Esophagus squamous epithelium (tissue), 5 donors: ENCODE data around the gene ACR. TPM values are rescaled to one million over a fixed set of nuclear protein-coding genes. Genes with fewer than 3 reads are reported as not detected.

Experiments used
- DNase-seq: peaks from one replicate; lab custom pipeline; 2025; lab: John Stamatoyannopoulos, UW
- H3K27ac ChIP-seq, 4 donors: fragments of 200-600 bp; sonication (generic); one replicate each; pipeline ENCODE4 v1.5.1; 2016 to 2019; ENCODE audit warnings: mild to moderate bottlenecking in 1 of 4
- H3K27me3 ChIP-seq, 4 donors: fragments of 200-600 bp; sonication (generic); 1 replicate in 3 of 4; 2 replicates in 1 of 4; pipeline versions ENCODE4 v1.5.1 to v1.6.0; 2017 to 2021; ENCODE audit warnings: antibody characterized with exemption in 1 of 4
- H3K36me3 ChIP-seq, 3 donors: fragments of 200-600 bp; sonication (generic); one replicate each; pipeline ENCODE4 v1.5.1; 2016 to 2019
- H3K4me1 ChIP-seq, 3 donors: fragments of 200-600 bp; sonication (generic); one replicate each; pipeline ENCODE4 v1.5.1; 2017 to 2019
- H3K4me3 ChIP-seq, 4 donors: fragments of 200-600 bp; sonication (generic); 1 replicate in 3 of 4; 2 replicates in 1 of 4; pipeline ENCODE4 v1.5.1; 2016 to 2019; ENCODE audit warnings: mild to moderate bottlenecking in 2 of 4, moderate library complexity in 1 of 4
- H3K9me3 ChIP-seq, 3 donors: fragments of 200-600 bp; sonication (generic); one replicate each; pipeline ENCODE4 v1.5.1; 2016 to 2019
- POLR2A ChIP-seq, 4 donors: fragments of 450-650 bp; IDR thresholded peaks; one replicate each; pipeline ENCODE4 v1.6.1; 2017; ENCODE audit warnings: antibody characterized with exemption in 4 of 4, mild to moderate bottlenecking in 4 of 4, moderate library complexity in 3 of 4
- WGBS, 2 donors: methylation state at CpG; one replicate each; pipeline ENCODE4 v1.1.5; 2018; 5-methylcytosine and 5-hydroxymethylcytosine counted together
- intact Hi-C: fragments of 100-400 bp; cut with DNase I; formaldehyde crosslinking; loops from one replicate; pipeline ENCODE4 v1.15.0; 2022
- total RNA-seq, 4 donors: library from RNA; depleted of rRNA; stranded (reverse); fragments of >200 nt; gene quantifications; one replicate each; pipeline ENCODE4 v1.1.0, GENCODE V29; 2016
- TF ChIP-seq, protein P1 (sequence below), 6 experiments: fragments of 450-650 bp in 4 of 6; fragments of 200-600 bp in 2 of 6; sonication (generic) in 2 of 6; IDR thresholded peaks; one replicate each; pipeline ENCODE4 v1.5.1; 2016 to 2019; ENCODE audit warnings: antibody characterized with exemption in 6 of 6, mild to moderate bottlenecking in 4 of 6, moderate library complexity in 4 of 6
- donor health status: DM: yes; HTN: yes; CAD: no.

Gene ACR
- total RNA-seq, 4 donors from 2014 or later = not detected

DNA sequence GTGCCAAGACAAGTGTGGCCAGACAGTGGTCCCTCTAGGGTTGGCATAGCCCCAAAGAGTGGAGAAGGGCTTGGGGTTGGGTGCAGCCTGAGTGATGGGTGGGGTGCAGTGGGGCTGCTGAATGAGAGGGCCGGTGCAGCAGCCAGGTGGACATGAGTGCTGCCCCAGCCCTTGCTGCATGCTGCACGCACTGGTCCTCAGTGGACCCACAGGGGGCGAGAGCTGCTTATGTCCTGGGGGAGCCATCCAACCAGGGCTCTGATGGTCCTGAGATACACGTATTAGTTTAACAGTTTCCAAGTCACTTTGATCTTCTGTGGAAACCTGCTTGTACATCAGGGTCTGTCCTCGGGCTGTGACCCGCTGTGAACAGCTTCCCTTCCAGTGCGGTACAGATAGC is 23.9 kb upstream of the ACR start:
- 89 to 94% methylated on average over 5 of the region's 7 CpGs for WGBS, 2 donors
- Histone ChIP-seq H3K27ac (peak overlapping the region in 2 of 4 donors; percentile 34 to 39), H3K36me3 (peaks cover 0 to 26% (median 0%) of the 10 kb centered on the region in 3 donors), H3K4me1 (peaks cover 0 to 10% (median 5%) of the 10 kb centered on the region in 3 donors), H3K4me3 (no peak overlapping the region), H3K27me3 (peaks cover 0 to 4% (median 0%) of the 10 kb centered on the region in 4 donors), H3K9me3 (no peaks in the 10 kb centered on the region)
- intact Hi-C loops = no loop called here
- TF ChIP-seq, protein P1, sequence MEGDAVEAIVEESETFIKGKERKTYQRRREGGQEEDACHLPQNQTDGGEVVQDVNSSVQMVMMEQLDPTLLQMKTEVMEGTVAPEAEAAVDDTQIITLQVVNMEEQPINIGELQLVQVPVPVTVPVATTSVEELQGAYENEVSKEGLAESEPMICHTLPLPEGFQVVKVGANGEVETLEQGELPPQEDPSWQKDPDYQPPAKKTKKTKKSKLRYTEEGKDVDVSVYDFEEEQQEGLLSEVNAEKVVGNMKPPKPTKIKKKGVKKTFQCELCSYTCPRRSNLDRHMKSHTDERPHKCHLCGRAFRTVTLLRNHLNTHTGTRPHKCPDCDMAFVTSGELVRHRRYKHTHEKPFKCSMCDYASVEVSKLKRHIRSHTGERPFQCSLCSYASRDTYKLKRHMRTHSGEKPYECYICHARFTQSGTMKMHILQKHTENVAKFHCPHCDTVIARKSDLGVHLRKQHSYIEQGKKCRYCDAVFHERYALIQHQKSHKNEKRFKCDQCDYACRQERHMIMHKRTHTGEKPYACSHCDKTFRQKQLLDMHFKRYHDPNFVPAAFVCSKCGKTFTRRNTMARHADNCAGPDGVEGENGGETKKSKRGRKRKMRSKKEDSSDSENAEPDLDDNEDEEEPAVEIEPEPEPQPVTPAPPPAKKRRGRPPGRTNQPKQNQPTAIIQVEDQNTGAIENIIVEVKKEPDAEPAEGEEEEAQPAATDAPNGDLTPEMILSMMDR (IDR thresholded peaks at IDR 0.05) = no peak
- no peak for TF ChIP-seq POLR2A (IDR thresholded peaks at IDR 0.05)
- DNase-seq = no peak

DNA sequence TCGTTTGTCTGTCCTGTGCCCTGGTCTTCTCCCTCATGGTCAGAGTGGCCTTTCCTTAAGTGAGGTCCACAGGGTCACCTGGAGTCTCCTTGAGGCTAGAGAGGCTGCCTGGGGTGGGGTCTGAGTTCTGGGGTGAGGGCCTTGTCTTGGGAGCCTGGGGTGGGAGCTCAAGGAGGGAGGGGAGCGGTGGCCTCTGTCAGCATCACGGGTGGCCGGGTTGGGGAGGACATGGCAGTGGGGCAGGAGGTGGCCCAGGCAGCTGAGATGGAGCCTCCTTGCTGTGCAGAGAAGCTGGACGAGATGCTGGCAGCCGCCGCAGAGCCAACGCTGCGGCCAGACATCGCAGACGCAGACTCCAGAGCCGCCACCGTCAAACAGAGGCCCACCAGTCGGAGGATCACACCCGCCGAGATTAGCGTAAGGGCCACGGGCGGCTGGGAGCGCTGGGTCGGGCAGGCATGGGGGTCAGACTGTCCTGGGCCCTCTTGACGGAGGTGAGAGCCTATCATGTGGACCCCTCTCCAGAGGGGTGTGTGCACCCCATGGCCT is 23.3 kb upstream of the ACR start:
- DNase-seq = no peak
- TF ChIP-seq POLR2A (IDR thresholded peaks at IDR 0.05) = no peak
- TF ChIP-seq, protein P1 (IDR thresholded peaks at IDR 0.05) = no peak
- Histone ChIP-seq H3K9me3 (no peaks in the 10 kb centered on the region), H3K4me3 (no peak overlapping the region), H3K36me3 (peaks cover 0 to 20% (median 0%) of the 10 kb centered on the region in 3 donors), H3K27me3 (peaks cover 0 to 9% (median 0%) of the 10 kb centered on the region in 4 donors), H3K27ac (peak overlapping the region in 1 of 4 donors; percentile 34), H3K4me1 (peaks cover 0 to 10% (median 5%) of the 10 kb centered on the region in 3 donors)
- WGBS, 2 donors = 76 to 92% methylated on average over 5 to 15 of the region's 22 CpGs
- intact Hi-C loops = no loop called here

DNA sequence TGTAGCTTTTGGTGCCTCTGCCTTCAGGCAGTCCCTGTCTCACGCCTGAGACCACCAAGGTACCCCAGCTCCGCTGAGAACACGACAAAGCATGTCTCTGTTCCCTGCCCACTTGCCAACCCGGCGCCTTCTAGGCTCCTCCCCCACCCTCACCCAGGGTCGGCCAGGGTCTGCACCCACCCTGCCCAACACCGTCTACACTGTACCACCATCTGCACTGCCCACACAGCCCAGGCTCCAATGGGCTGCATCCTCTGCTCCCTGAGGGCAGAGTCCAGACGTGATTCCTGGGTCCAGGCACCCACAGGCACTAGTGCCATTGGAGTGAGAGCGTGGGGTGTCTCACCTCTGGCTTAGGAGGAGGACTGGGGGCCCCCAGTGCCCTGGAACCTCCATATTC is 22.8 kb upstream of the ACR start:
- Histone ChIP-seq H3K27ac (no peak overlapping the region), H3K4me3 (no peak overlapping the region), H3K4me1 (peaks cover 5 to 16% (median 5%) of the 10 kb centered on the region in 3 donors), H3K9me3 (no peaks in the 10 kb centered on the region), H3K36me3 (peaks cover 0 to 18% (median 0%) of the 10 kb centered on the region in 3 donors), H3K27me3 (peaks cover 0 to 15% (median 0%) of the 10 kb centered on the region in 4 donors)
- no peak for DNase-seq
- intact Hi-C loops = no loop called here
- TF ChIP-seq, protein P1 (IDR thresholded peaks at IDR 0.05) = no peak
- no peak for TF ChIP-seq POLR2A (IDR thresholded peaks at IDR 0.05)
- WGBS, 2 donors = 95 to 100% methylated on average over 1 to 3 of the region's 9 CpGs

DNA sequence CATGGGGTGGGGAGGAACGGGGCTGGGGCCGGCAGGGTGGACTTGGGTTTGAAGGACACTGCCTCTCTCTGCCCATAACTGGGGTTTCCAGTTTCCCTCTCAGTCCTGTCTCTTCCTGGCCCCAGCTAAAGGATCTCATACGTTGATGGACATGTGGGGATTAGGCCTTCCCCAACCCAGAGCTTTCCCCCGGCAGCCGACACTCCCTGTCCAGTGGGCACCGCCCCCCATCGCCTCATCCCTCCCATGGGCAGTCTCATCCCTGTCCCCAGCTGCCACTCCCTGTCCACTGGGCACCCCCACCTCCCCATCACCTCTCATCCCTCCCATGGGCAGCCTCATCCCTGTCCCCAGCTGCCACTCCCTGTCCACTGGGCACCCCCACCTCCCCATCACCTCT is 22.2 kb upstream of the ACR start:
- Histone ChIP-seq H3K27ac (no peak overlapping the region), H3K4me1 (peaks cover 5 to 20% (median 9%) of the 10 kb centered on the region in 3 donors), H3K4me3 (no peak overlapping the region), H3K27me3 (peaks cover 0 to 20% (median 0%) of the 10 kb centered on the region in 4 donors), H3K36me3 (peaks cover 0 to 18% (median 0%) of the 10 kb centered on the region in 3 donors), H3K9me3 (no peaks in the 10 kb centered on the region)
- WGBS, 2 donors = 86 to 88% methylated on average over 5 of the region's 7 CpGs
- no peak for DNase-seq
- TF ChIP-seq, protein P1 (IDR thresholded peaks at IDR 0.05) = no peak
- no peak for TF ChIP-seq POLR2A (IDR thresholded peaks at IDR 0.05)
- intact Hi-C loops = no loop called here

DNA sequence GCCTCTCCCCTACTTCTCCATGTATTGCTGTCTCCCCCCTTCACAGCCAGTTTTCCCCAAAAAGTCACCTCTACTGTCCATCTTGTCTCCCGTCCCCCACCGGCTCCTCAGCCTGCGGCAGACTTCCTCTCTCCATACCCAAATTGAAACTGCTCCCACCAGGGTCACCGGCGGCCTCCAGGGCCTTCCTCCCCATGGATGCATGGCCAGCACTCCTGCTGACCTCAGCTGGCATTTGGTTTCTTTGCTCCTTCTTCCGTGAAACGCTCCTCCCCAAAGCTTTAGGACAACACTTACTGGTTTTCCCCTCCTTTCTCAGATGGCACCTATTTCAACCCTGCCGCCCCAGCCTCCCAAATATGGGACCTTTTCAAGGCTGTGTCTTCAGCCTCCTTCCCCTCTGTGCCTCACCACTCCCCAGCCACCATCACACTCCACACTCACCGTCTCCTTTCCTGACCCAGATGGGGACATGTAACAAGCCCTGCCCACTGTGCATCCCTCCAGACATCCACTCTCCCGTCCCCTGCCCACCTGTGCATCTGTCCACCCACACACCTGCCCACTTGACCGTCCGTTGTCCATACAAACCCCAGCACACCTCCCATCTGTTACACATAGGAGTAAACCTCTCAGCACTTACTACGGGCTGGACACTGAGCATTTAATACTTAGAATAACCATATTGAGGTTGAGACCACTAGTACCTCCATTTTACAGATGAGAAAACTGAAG is 21.5 kb upstream of the ACR start:
- Histone ChIP-seq H3K9me3 (no peaks in the 10 kb centered on the region), H3K4me3 (no peak overlapping the region), H3K36me3 (peaks cover 0 to 24% (median 0%) of the 10 kb centered on the region in 3 donors), H3K4me1 (peaks cover 0 to 16% (median 10%) of the 10 kb centered on the region in 3 donors), H3K27ac (no peak overlapping the region), H3K27me3 (peaks cover 0 to 27% (median 0%) of the 10 kb centered on the region in 4 donors)
- 86% methylated on average over 13 of the region's 13 CpGs for WGBS, 2 donors
- DNase-seq = no peak
- intact Hi-C loops = no loop called here
- TF ChIP-seq, protein P1 (IDR thresholded peaks at IDR 0.05) = no peak
- no peak for TF ChIP-seq POLR2A (IDR thresholded peaks at IDR 0.05)
